GM12891 (cell line): ENCODE data around the gene OIT3.
"Not testable (repeated sequence)": the region's sequence is repeated elsewhere in the genome, so short reads cannot be mapped to it uniquely, and the experiment has no call there.

Experiments used
- DNase-seq: peaks from one replicate; pipeline ENCODE4 v3.0.0; 2011; ENCODE audit warnings: low spot score; ENCODE audit not compliant: insufficient read length
- FAIRE-seq: peaks from 2 replicates; lab custom pipeline; 2011; peaks lifted over from hg19 to GRCh38; lab: Jason Lieb, UNC
- PAX5 ChIP-seq: IDR thresholded peaks from 2 replicates; pipeline ENCODE4 v1.6.1; 2011; ENCODE audit warnings: low read length, moderate library complexity, mild to moderate bottlenecking; ENCODE audit not compliant: insufficient read depth, severe bottlenecking
- POLR2A ChIP-seq: IDR thresholded peaks from 2 replicates; pipeline ENCODE4 v1.6.1; 2011; ENCODE audit warnings: low read depth, low read length, control low read depth
- POLR2AphosphoS5 ChIP-seq: IDR thresholded peaks from 2 replicates; pipeline ENCODE4 v1.6.1; 2011; ENCODE audit warnings: low read depth, low read length, control low read depth
- POU2F2 ChIP-seq: IDR thresholded peaks from 2 replicates; pipeline ENCODE4 v1.6.1; 2011; ENCODE audit warnings: low read depth, mild to moderate bottlenecking, control low read depth, low read length, moderate library complexity
- SPI1 ChIP-seq: IDR thresholded peaks from 2 replicates; pipeline ENCODE4 v1.6.1; 2011; ENCODE audit warnings: low read depth, low read length, control low read depth
- TAF1 ChIP-seq: IDR thresholded peaks from 2 replicates; pipeline ENCODE4 v1.6.1; 2011; ENCODE audit warnings: low read depth, low read length, control low read depth

OIT3 gene

DNA sequence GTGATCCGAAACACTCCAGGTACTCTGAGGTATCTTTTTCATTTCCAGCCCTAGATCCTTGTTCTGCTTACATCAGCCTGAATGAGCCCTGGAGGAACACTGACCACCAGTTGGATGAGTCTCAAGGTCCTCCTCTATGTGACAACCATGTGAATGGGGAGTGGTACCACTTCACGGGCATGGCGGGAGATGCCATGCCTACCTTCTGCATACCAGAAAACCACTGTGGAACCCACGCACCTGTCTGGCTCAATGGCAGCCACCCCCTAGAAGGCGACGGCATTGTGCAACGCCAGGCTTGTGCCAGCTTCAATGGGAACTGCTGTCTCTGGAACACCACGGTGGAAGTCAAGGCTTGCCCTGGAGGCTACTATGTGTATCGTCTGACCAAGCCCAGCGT, 5.1 kb downstream of the OIT3 start:
- no peak for TF ChIP-seq SPI1
- no peak for TF ChIP-seq PAX5
- TF ChIP-seq POLR2A: no peak
- no peak for TF ChIP-seq POU2F2
- TF ChIP-seq POLR2AphosphoS5: no peak
- no peak for TF ChIP-seq TAF1
- FAIRE-seq (no peak), DNase-seq (no peak)

DNA sequence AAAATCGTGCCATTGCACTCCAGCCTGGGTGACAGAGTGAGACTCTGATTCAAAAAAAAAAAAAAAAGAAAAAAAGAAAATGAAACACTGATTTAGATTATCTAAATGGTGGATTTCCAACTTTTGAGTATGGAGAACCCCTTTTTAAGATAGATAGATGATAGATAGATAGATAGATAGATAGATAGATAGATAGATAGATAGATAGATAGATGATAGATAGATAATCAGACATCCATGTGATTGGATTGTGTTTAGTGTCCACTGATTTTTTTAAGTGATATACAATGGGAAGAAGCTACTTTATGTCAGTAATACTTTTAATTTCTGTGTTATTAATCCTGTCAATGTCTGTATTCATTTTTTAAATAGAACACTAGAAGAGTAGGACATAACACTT, 6.0 kb downstream of the OIT3 start:
- DNase-seq (no peak), FAIRE-seq (no peak)
- TF ChIP-seq POLR2A: no peak
- TF ChIP-seq TAF1: no peak
- no peak for TF ChIP-seq POLR2AphosphoS5
- TF ChIP-seq SPI1: no peak
- TF ChIP-seq PAX5: no peak
- no peak for TF ChIP-seq POU2F2

DNA sequence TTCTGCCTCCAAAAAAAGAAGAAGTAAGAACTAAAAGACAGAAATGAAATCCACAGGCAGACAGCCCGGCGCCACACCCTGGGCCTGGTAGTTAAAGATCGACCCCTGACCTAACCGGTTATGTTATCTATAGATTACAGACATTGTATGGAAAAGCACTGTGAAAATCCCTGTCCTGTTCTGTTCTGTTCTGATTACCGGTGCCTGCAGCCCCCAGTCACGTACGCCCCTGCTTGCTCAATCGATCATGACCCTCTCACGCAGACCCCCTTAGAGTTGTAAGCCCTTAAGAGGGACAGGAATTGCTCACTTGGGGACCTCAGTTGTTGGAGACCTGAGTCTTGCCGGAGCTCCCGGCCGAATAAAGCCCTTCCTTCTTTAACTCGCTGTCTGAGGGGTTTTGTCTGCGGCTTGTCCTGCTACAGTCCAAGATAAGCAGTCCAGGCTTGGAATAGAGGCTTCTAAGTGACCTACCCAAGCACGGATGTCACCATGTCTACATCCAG, 10.5 kb downstream of the OIT3 start:
- DNase-seq, FAIRE-seq: not testable (repeated sequence)

DNA sequence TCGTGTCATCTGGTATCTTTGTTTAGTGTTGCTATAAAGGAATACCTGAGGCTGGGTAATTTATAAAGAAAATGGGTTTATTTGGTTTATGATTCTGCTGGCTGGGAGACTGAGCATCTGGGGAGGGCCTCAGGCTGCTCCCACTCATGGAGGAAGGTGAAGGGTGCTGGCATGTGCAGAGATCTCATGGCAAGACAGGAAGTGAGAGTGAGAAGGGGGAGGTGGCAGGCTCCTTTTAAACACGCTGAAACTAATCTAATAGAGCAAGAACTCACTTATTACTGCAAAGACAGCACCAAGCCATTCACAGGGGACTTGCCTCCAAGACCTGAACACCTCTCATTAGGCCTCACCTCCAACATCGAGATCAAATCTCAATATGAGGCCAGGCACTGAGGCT, 11.3 kb downstream of the OIT3 start:
- DNase-seq (no peak), FAIRE-seq (no peak)
- TF ChIP-seq POLR2AphosphoS5: no peak
- peak; percentile 74 for TF ChIP-seq SPI1

DNA sequence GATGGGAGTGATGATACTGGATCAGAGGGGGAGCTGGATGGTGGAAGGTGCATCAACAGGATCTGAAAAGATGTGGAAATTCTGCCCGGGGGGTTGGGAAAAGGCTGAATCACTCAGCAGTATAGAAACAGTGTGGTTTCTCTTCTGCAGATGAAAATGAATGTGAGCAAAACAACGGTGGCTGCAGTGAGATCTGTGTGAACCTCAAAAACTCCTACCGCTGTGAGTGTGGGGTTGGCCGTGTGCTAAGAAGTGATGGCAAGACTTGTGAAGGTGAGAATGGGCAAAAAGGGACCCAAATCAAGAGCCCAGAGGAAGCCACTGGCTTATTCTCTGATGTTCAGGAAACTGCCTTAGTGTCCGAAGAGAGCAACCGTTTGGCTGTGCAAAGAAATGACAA, 12.9 kb downstream of the OIT3 start:
- DNase-seq: no peak
- FAIRE-seq: no peak
- TF ChIP-seq SPI1 (no peak), TAF1 (no peak), POLR2AphosphoS5 (no peak), PAX5 (no peak), POU2F2 (no peak), POLR2A (no peak)

DNA sequence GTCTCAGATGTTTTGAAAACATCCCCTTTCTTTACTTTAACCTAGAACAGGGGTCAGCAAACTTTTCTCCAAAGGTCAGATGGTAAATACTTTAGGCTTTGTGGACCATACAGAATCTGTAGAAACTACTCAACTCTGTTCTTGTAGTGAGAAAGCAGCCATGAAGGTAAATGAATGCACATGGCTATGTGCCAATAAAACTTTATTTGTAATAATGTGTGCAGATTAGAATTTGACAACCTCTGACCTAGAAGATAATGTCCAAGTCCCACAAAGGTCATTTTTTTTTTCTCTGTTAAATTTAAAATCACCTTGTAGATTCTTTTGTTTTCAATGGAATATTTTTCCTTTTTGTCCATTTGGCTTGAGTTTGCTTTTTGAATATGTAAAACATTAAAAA, 17.2 kb downstream of the OIT3 start:
- no peak for FAIRE-seq
- TF ChIP-seq POLR2A (no peak), TAF1 (no peak), SPI1 (no peak), PAX5 (no peak), POU2F2 (no peak), POLR2AphosphoS5 (no peak)
- DNase-seq: no peak

DNA sequence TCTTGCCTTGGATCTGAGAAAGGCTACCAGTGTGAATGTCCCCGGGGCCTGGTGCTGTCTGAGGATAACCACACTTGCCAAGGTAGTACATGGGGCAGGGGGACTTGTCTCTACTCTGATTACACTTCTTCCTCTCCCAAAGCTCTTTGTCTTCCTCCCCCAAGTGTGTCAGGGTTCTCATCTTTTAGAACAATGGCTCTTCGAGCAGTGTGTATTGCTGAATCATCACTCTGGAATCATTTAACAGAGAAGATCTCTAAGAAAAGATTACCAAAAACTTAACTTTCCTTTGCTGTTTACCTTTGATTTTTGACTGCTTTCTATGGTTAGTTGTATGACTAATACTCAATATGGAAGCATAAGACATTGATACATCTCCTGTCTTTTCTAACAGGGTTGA, 18.2 kb downstream of the OIT3 start:
- FAIRE-seq (no peak), DNase-seq (no peak)
- no peak for TF ChIP-seq POLR2A
- TF ChIP-seq SPI1: no peak
- TF ChIP-seq POU2F2: no peak
- TF ChIP-seq TAF1: no peak
- TF ChIP-seq PAX5: no peak
- TF ChIP-seq POLR2AphosphoS5: no peak

DNA sequence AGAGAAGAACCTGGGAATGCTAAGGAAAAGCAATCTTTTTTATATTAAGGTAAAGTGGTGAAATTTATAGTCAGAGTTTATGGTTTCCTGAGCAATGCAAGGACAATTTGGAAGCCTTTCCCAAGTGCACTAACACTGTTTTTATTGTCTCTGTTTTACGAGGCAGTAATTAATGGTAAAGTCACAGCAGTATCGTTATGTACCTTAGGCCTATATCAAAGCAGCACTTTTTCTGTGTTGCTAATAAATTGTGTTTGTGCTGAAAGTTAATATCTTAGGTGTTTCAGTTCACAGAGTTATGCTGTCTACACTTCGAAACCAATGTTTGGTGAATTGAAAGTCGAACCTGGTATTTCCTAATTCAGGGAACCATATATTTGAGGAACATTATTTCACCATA, 19.2 kb downstream of the OIT3 start:
- FAIRE-seq (no peak), DNase-seq (no peak)
- TF ChIP-seq TAF1: no peak
- no peak for TF ChIP-seq PAX5
- no peak for TF ChIP-seq SPI1
- no peak for TF ChIP-seq POLR2A
- no peak for TF ChIP-seq POU2F2
- no peak for TF ChIP-seq POLR2AphosphoS5

DNA sequence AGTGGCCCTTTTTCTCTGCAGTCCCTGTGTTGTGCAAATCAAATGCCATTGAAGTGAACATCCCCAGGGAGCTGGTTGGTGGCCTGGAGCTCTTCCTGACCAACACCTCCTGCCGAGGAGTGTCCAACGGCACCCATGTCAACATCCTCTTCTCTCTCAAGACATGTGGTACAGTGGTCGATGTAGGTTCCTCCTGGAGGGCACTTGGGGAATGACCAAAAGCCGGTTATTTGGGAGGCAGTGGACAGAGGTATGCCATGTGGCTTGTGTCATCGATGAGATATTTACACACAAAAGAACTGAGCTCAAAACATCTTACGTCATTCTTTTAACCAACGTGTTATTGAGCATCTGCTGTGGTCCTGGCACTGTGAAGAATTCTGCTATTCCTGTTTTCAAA, 19.7 kb downstream of the OIT3 start:
- TF ChIP-seq POU2F2: no peak
- TF ChIP-seq PAX5: no peak
- TF ChIP-seq TAF1: no peak
- no peak for TF ChIP-seq POLR2AphosphoS5
- TF ChIP-seq SPI1: no peak
- TF ChIP-seq POLR2A: no peak
- FAIRE-seq: no peak
- no peak for DNase-seq

DNA sequence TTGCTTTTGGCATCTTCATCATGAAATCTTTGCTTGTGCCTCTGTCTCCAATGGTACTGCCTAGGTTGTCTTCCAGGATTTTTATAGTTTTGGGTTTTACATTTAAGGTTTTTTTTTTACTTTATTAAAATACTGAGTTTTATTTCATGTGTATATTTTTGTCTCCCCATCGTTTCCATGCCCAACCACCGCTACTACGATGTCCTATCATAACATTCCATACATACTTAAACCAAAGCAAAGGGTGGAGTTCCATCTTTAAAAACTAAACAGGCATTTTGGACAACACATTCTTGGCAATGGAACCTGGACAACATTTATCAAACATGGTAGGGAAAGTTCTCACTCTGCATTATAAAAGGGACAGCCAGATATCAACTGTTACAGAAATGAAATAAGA, 23.7 kb downstream of the OIT3 start:
- DNase-seq, FAIRE-seq: not testable (repeated sequence)

DNA sequence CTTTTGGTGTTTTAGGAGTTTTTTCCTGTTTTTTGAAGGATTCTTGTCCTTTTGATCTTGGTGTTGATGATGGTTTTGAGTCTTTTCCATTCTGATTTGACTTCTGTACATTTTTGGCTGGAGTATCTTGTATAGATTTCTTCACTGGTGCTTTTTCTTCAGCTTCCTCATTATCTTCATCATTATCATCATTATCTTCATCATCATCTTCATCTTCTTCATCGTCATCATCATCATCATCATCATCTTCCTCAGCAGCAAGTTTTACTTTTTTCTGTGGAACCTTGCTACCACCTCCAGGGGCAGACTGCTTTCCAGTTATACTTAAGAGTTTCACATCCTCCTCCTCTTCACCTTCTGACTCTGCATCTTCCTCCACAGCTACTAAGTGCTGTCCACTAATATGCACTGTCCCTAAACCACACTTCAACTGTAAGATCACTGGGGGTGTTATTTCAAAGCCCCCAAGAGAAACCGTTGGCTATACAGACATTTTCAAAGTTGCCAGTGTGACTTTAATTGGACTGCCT, 24.3 kb downstream of the OIT3 start:
- peak; percentile 78 for FAIRE-seq
- peak; percentile 75 for TF ChIP-seq SPI1
- DNase-seq: not testable (repeated sequence)

DNA sequence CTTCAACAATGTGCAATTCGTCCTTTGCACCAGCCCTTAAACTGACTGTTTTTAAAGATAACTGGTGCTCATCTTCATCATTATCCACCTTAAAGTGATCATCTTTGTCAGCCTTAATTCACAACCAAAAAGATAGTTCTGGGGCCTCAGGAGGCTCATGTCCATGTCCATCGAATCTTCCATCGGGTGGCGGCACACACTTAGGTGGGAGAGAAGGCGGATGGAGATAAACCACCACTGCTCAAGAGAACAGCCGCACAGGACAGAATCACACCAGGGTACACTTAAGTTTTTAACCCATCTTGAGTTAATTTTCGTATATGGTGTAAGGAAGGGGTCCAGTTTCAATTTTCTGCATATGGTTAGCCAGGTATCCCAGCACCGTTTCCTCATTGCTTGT, 24.8 kb downstream of the OIT3 start:
- FAIRE-seq (no peak), DNase-seq (no peak)
- no peak for TF ChIP-seq TAF1
- TF ChIP-seq SPI1: no peak
- no peak for TF ChIP-seq POLR2AphosphoS5
- no peak for TF ChIP-seq POLR2A

DNA sequence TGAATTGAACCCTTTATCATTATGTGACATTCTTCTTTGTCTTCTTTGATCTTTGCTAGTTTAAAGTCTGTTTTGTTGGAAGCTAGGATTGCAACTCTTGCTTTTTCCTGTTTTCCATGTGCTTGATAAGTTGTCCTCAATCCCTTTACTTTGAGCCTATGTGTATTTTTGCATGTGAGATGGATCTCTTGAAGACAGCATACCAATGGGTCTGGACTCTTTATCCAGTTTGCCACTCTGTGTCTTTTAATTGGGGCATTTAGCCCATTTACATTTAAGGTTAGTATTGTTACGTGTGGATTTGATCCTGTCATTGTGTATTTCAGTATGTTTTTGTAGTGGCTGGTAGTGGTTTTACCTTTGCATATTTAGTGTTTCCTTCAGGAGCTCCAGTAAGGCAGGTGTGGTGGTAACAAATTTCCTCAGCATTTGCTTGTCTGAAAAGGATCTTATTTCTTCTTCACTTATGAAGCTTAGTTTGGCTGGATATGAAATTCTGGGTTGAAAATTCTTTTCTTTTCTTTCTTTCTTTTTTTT, 27.7 kb downstream of the OIT3 start:
- FAIRE-seq: not testable (repeated sequence)

More for the DNA sequence above, 27.7 kb downstream of the OIT3 start:
- DNase-seq: not testable (repeated sequence)
